ENCODE data around the gene IL17B. TPM values are rescaled to one million over a fixed set of nuclear protein-coding genes. Genes with fewer than 3 reads are reported as not detected.
A peak's percentile ranks its signal among the peaks of the same experiment; 100 is the strongest.

IL17B gene
- total RNA-seq, 2 donors from 2014 or later = not detected

DNA sequence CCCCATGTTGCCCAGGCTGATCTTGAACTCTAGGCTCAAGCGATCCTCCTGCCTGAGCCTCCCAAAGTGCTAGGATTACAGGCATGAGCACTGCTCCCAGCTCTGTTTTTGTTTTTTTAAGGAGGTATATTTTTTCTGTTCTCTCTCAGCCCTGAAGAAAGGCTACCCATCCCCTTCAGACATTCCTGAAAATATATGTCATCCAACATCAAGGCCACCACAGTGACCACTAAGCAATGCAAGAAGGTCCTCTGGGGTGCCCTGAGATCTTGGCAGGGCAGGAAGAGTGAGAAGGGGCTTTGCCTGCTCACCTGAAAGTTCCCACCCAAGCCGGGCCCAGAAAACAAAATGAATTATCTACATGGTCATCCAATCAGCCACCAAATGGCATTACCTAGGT lies 47.8 kb upstream of the IL17B start:
- Histone ChIP-seq H3K9me3 (ENCODE audit: control insufficient read depth, low read length) (no peaks in the 10 kb centered on the region), H3K27ac (ENCODE audit: low read depth, low read length) (no peak overlapping the region), H3K9ac (ENCODE audit: extremely low read depth, low read length, poor library complexity, severe bottlenecking) (no peak overlapping the region), H3K36me3 (ENCODE audit: control insufficient read depth, insufficient read depth, low read length) (no peaks in the 10 kb centered on the region), H3K4me1 (ENCODE audit: control insufficient read depth, insufficient read depth, low read length) (peaks cover 9% of the 10 kb centered on the region), H3K27me3 (ENCODE audit: control insufficient read depth, insufficient read depth, low read length, poor library complexity, severe bottlenecking) (no peaks in the 10 kb centered on the region), H3K4me3 (ENCODE audit: low read length) (no peak overlapping the region)
- no peaks in the 10 kb centered on the region for H3K9me3 Mint-ChIP-seq
- no peak for DNase-seq
- H3K36me3 Mint-ChIP-seq (ENCODE audit: low read depth) = no peaks in the 10 kb centered on the region
- 87% methylated on average over 2 of the region's 2 CpGs; no CpG with 5 or more reads in 1 of the 2 experiments for WGBS, 2 experiments (ENCODE audit: insufficient coverage in 1 of 2, insufficient read length in 1 of 2)
- no peaks in the 10 kb centered on the region for H3K27me3 Mint-ChIP-seq (ENCODE audit: insufficient read depth)
- peaks cover 29% of the 10 kb centered on the region for H3K4me1 Mint-ChIP-seq
- TF ChIP-seq, protein P1, sequence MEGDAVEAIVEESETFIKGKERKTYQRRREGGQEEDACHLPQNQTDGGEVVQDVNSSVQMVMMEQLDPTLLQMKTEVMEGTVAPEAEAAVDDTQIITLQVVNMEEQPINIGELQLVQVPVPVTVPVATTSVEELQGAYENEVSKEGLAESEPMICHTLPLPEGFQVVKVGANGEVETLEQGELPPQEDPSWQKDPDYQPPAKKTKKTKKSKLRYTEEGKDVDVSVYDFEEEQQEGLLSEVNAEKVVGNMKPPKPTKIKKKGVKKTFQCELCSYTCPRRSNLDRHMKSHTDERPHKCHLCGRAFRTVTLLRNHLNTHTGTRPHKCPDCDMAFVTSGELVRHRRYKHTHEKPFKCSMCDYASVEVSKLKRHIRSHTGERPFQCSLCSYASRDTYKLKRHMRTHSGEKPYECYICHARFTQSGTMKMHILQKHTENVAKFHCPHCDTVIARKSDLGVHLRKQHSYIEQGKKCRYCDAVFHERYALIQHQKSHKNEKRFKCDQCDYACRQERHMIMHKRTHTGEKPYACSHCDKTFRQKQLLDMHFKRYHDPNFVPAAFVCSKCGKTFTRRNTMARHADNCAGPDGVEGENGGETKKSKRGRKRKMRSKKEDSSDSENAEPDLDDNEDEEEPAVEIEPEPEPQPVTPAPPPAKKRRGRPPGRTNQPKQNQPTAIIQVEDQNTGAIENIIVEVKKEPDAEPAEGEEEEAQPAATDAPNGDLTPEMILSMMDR (conservative IDR thresholded peaks at IDR 0.05) = no peak
- no peak overlapping the region for H3K27ac Mint-ChIP-seq
- H3K4me3 Mint-ChIP-seq = no peak overlapping the region

DNA sequence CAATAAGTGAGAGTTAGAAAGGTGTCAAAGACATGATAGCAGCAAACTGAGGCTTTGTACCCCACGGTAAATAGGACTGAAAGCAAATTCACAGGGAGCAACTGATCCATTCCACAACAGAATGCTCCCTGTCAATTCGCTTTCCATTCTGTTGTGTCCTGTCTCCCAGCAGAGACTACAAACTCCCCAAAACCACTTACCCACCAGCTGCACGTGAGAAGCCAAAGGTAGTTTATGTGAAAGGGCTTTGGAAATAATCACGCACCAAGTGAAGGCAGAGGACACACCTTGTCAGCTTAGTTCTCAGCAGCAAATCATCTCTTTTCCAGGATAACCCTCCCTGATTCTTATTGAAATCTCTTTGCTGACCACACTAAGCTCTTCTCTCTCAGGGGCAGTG lies 46.6 kb upstream of the IL17B start:
- H3K36me3 ChIP-seq (ENCODE audit: control insufficient read depth, insufficient read depth, low read length) = no peaks in the 10 kb centered on the region
- no peaks in the 10 kb centered on the region for H3K27me3 ChIP-seq (ENCODE audit: control insufficient read depth, insufficient read depth, low read length, poor library complexity, severe bottlenecking)
- Mint-ChIP-seq H3K4me3 (no peak overlapping the region), H3K27me3 (ENCODE audit: insufficient read depth) (no peaks in the 10 kb centered on the region), H3K9me3 (no peaks in the 10 kb centered on the region), H3K27ac (no peak overlapping the region), H3K4me1 (peaks cover 29% of the 10 kb centered on the region), H3K36me3 (ENCODE audit: low read depth) (no peaks in the 10 kb centered on the region)
- H3K4me3 ChIP-seq (ENCODE audit: low read length) = no peak overlapping the region
- WGBS, 2 experiments (ENCODE audit: insufficient coverage in 1 of 2, insufficient read length in 1 of 2) = 78 to 90% methylated on average over 2 to 4 of the region's 4 CpGs
- H3K9me3 ChIP-seq (ENCODE audit: control insufficient read depth, low read length) = no peaks in the 10 kb centered on the region
- DNase-seq = no peak
- no peak overlapping the region for H3K27ac ChIP-seq (ENCODE audit: low read depth, low read length)
- H3K9ac ChIP-seq (ENCODE audit: extremely low read depth, low read length, poor library complexity, severe bottlenecking) = no peak overlapping the region
- peaks cover 9% of the 10 kb centered on the region for H3K4me1 ChIP-seq (ENCODE audit: control insufficient read depth, insufficient read depth, low read length)
- TF ChIP-seq, protein P1 (conservative IDR thresholded peaks at IDR 0.05) = no peak

DNA sequence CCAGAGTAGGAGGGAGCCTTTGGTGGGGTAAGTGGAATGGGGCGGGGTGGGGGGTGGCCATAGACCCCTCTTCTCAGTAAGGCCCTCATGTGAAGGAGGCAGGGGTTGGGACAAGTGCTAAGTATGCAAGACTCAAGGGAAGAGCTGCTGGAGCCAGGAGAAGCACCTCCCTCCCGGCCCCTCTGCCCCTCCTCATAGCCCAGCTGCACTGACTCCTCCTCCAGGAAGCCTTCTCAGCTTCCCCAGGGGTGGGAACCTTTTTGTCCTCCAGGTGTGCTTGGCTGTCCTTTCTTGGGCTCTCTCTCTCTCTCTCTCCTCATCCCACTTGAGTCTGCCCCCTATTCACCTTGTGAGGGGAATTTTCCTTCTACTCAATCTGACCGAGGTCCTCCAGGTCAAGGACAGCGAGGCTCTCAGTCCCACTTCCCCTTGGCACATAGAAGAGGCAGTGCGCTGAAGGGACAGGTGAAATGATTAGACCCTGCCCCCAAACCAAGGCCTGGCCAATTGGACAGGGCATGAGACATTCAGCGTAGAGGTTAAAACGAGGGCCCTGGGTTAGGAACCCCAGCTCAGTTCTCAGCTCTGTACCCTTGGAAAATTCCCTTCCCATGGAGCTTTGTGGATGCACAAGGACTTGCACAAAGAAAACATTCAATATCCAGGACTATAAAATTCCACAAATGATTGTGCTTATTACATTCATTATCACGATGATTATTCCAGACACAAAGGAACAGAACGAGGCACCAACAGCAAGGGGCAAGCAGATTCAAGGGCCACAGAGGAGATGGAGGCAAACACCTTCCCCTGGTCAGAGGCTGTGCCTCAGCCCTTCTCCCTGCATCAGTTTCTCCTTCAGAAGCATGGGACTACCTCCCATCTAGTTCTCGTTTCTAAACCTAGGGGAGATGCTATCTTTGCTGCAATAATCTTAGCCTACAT lies 45.6 kb upstream of the IL17B start:
- peak overlapping the region; percentile 42 for H3K27ac Mint-ChIP-seq
- H3K36me3 Mint-ChIP-seq (ENCODE audit: low read depth) = no peaks in the 10 kb centered on the region
- H3K4me1 Mint-ChIP-seq = peaks cover 27% of the 10 kb centered on the region
- no peaks in the 10 kb centered on the region for H3K27me3 ChIP-seq (ENCODE audit: control insufficient read depth, insufficient read depth, low read length, poor library complexity, severe bottlenecking)
- H3K4me3 ChIP-seq (ENCODE audit: low read length) = no peak overlapping the region
- peaks cover 9% of the 10 kb centered on the region for H3K4me1 ChIP-seq (ENCODE audit: control insufficient read depth, insufficient read depth, low read length)
- 82 to 90% methylated on average over 8 to 10 of the region's 10 CpGs for WGBS, 2 experiments (ENCODE audit: insufficient coverage in 1 of 2, insufficient read length in 1 of 2)
- H3K36me3 ChIP-seq (ENCODE audit: control insufficient read depth, insufficient read depth, low read length) = no peaks in the 10 kb centered on the region
- no peaks in the 10 kb centered on the region for H3K9me3 Mint-ChIP-seq
- no peaks in the 10 kb centered on the region for H3K9me3 ChIP-seq (ENCODE audit: control insufficient read depth, low read length)
- DNase-seq = peak; percentile 90
- no peaks in the 10 kb centered on the region for H3K27me3 Mint-ChIP-seq (ENCODE audit: insufficient read depth)
- no peak overlapping the region for H3K4me3 Mint-ChIP-seq
- no peak overlapping the region for H3K27ac ChIP-seq (ENCODE audit: low read depth, low read length)
- no peak overlapping the region for H3K9ac ChIP-seq (ENCODE audit: extremely low read depth, low read length, poor library complexity, severe bottlenecking)
- TF ChIP-seq, protein P1 (conservative IDR thresholded peaks at IDR 0.05) = no peak

All from endodermal cell (in vitro differentiated cells).